Endothelial cell of umbilical vein (primary cell): ENCODE measurements around the gene SAMSN1. TPM values are rescaled to one million over a fixed set of nuclear protein-coding genes. Genes with fewer than 3 reads are reported as not detected.

Experiments
- BruUV-seq: library from RNA; stranded (reverse); fragments of 400-500 nt; replicated peaks from 2 replicates; lab custom pipeline; 2021; lab: Mats Ljungman, UMichigan
- CTCF ChIA-PET: fragments of 300-600, 350-600 bp; sonication (Branson Sonifier 250); formaldehyde crosslinking; loops from one replicate; lab custom pipeline; 2021; ENCODE audit warnings: antibody characterized with exemption, inconsistent platforms; lab: Charles Lee
- POLR2A ChIA-PET: fragments of 300-600, 350-600 bp; sonication (Branson Sonifier 250); formaldehyde crosslinking; loops from one replicate; lab custom pipeline; 2021; ENCODE audit warnings: antibody characterized with exemption, inconsistent platforms; lab: Charles Lee
- DNase-seq: peaks from one replicate; pipeline ENCODE4 v3.0.0-alpha.2; 2011; ENCODE audit warnings: low read depth, low spot score
- FAIRE-seq: peaks from 2 replicates; lab custom pipeline; 2011; peaks lifted over from hg19 to GRCh38; lab: Jason Lieb, UNC
- H2AFZ ChIP-seq: 2 replicates; pipeline ENCODE4 v1.6.0; 2012; ENCODE audit warnings: low read depth, low read length, control low read depth, inconsistent platforms
- H3K27ac ChIP-seq: 2 replicates; pipeline ENCODE4 v1.5.1; 2011; ENCODE audit warnings: low read depth, mild to moderate bottlenecking, control low read depth, low read length, moderate library complexity; ENCODE audit not compliant: insufficient read depth
- H3K27me3 ChIP-seq, 2 experiments: 2 replicates each; pipeline versions ENCODE4 v1.6.0 to v1.6.1; 2011; ENCODE audit warnings: low read length in 2 of 2, mixed read lengths in 1 of 2; ENCODE audit not compliant: control insufficient read depth in 2 of 2, insufficient read depth in 2 of 2
- H3K36me3 ChIP-seq, 2 experiments: 2 replicates in 1 of 2; 3 replicates in 1 of 2; pipeline ENCODE4 v1.5.1; 2011; ENCODE audit warnings: low read length in 2 of 2, mild to moderate bottlenecking in 1 of 2, moderate library complexity in 1 of 2; ENCODE audit not compliant: control insufficient read depth in 2 of 2, insufficient read depth in 2 of 2; ENCODE audit errors: extremely low read depth in 1 of 2
- H3K4me1 ChIP-seq: 3 replicates; pipeline ENCODE4 v1.5.1; 2011; ENCODE audit warnings: mild to moderate bottlenecking, low read length; ENCODE audit not compliant: control insufficient read depth, insufficient read depth; ENCODE audit errors: extremely low read depth
- H3K4me2 ChIP-seq: 2 replicates; pipeline ENCODE4 v1.6.1; 2011; ENCODE audit warnings: low read length, control low read depth, mixed read lengths; ENCODE audit not compliant: insufficient read depth
- H3K4me3 ChIP-seq, 3 experiments: fragments of 200-600 bp in 1 of 3; sonication (generic), shearing (Covaris generic) in 1 of 3; replicated peaks in 1 of 3; 2 replicates each; pipeline ENCODE4 v1.5.1; 2011 to 2016; ENCODE audit warnings: control low read depth in 3 of 3, low read length in 3 of 3, mild to moderate bottlenecking in 2 of 3, inconsistent platforms in 1 of 3, low read depth in 1 of 3, moderate library complexity in 1 of 3; ENCODE audit not compliant: insufficient read depth in 1 of 3
- H3K79me2 ChIP-seq: 2 replicates; pipeline ENCODE4 v1.6.0; 2012; ENCODE audit warnings: low read length, inconsistent platforms; ENCODE audit not compliant: control insufficient read depth, insufficient read depth
- H3K9ac ChIP-seq: replicated peaks from 2 replicates; pipeline ENCODE3; 2011; ENCODE audit warnings: low read length, control low read depth; ENCODE audit not compliant: insufficient read depth; ENCODE audit errors: extremely low read depth
- H3K9me1 ChIP-seq: replicated peaks from 3 replicates; pipeline ENCODE4 v1.6.0; 2011; ENCODE audit warnings: mild to moderate bottlenecking, low read length; ENCODE audit not compliant: control insufficient read depth, insufficient read depth; ENCODE audit errors: extremely low read depth
- H3K9me3 ChIP-seq: replicated peaks from 2 replicates; pipeline ENCODE4 v1.5.1; 2012; ENCODE audit warnings: low read length, inconsistent platforms; ENCODE audit not compliant: control insufficient read depth, insufficient read depth
- H4K20me1 ChIP-seq: replicated peaks from 2 replicates; pipeline ENCODE3; 2011; ENCODE audit warnings: mild to moderate bottlenecking, low read length; ENCODE audit not compliant: control insufficient read depth, insufficient read depth; ENCODE audit errors: extremely low read depth
- EZH2 ChIP-seq: IDR thresholded peaks from 2 replicates; pipeline ENCODE4 v1.6.1; 2012; ENCODE audit warnings: borderline replicate concordance, low read depth, mild to moderate bottlenecking, moderate library complexity, low read length, inconsistent platforms; ENCODE audit not compliant: severe bottlenecking
- FOS ChIP-seq: IDR thresholded peaks from 2 replicates; pipeline ENCODE4 v1.6.1; 2011; ENCODE audit warnings: mild to moderate bottlenecking, low read length, moderate library complexity, borderline replicate concordance; ENCODE audit not compliant: insufficient read depth
- GATA2 ChIP-seq: IDR thresholded peaks from 2 replicates; pipeline ENCODE4 v1.7.0; 2011; ENCODE audit warnings: low read depth, mild to moderate bottlenecking, moderate library complexity, mixed read lengths, low read length; ENCODE audit not compliant: insufficient read length, insufficient read depth
- JUN ChIP-seq: IDR thresholded peaks from 2 replicates; pipeline ENCODE4 v1.6.1; 2011; ENCODE audit warnings: borderline replicate concordance, low read depth; ENCODE audit not compliant: insufficient read length, insufficient read depth
- MAX ChIP-seq: IDR thresholded peaks from 2 replicates; pipeline ENCODE4 v1.6.1; 2011; ENCODE audit not compliant: insufficient read depth, insufficient read length
- MYC ChIP-seq: IDR thresholded peaks from one replicate; pipeline ENCODE4 v1.6.1; 2011; ENCODE audit warnings: mild to moderate bottlenecking, low read depth, low read length
- POLR2A ChIP-seq: IDR thresholded peaks from 2 replicates; pipeline ENCODE4 v1.6.1; 2012; ENCODE audit warnings: low read depth, mild to moderate bottlenecking, control low read depth, low read length
- POLR2AphosphoS5 ChIP-seq: IDR thresholded peaks from 2 replicates; pipeline ENCODE4 v1.6.1; 2012; ENCODE audit warnings: low read depth, mild to moderate bottlenecking, control low read depth, low read length, moderate library complexity; ENCODE audit not compliant: insufficient read depth
- dilution Hi-C: fragments of 300-500 bp; cut with MboI; formaldehyde crosslinking; loops from one replicate; pipeline ENCODE4 v1.15.0; 2019; ENCODE audit warnings: low sequenced_read_pairs; ENCODE audit not compliant: extremely low pct_ligation_motif_present
- intact Hi-C: fragments of 100-400 bp; cut with micrococcal nuclease; formaldehyde crosslinking; loops from one replicate; pipeline ENCODE4 v1.10.0; 2022
- polyA plus RNA-seq, 4 experiments: library from polyadenylated mRNA; depleted of rRNA in 3 of 4; stranded (reverse) in 3 of 4; unstranded in 1 of 4; fragments of >200 nt; gene quantifications; 2 replicates each; pipeline versions ENCODE4 v1.2.1 to v1.2.3, GENCODE V29; 2011 to 2012; ENCODE audit warnings: missing spikeins in 1 of 4
- total RNA-seq: library from RNA; stranded (reverse); gene quantifications from 2 replicates; pipeline ENCODE4 v1.2.3, GENCODE V29; 2021
- TF ChIP-seq, protein P1 (sequence below), 2 donors: IDR thresholded peaks; 1 replicate in 1 of 2; 2 replicates in 1 of 2; pipeline ENCODE4 v1.5.1; 2011; ENCODE audit warnings: low read length in 2 of 2, mild to moderate bottlenecking in 2 of 2, moderate library complexity in 2 of 2, control low read depth in 1 of 2, inconsistent platforms in 1 of 2, low read depth in 1 of 2; ENCODE audit not compliant: insufficient read depth in 1 of 2; ENCODE audit errors: extremely low read depth in 1 of 2

SAMSN1 gene
- total and polyA plus RNA-seq, 2 donors (not counting 3 experiments of a cell fraction or from before 2014, with no cell fraction given), result 2.5 to 5.3 TPM

DNA sequence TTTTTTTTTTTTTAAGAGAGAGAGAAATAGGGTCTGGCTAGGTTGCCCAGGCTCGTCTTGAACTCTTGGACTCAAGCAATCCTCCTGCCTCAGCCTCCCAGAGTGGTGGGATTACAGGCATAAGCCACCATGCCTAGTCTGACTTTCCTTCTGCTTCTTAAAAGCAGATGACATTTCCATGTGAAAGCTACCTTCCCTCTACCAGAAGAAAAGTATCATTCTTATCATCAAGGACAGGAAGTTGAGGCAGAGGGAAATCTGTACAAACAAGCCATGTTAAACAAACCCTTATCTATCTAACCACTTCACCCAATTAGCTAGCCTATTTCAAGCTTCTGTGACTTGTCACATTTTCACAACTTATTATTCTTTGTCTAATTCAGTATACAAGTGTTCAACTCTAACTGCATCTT lies 54.8 kb downstream of the SAMSN1 start:
- DNase-seq (no peak), FAIRE-seq (no peak)
- ChIA-PET POLR2A (no interaction called here), CTCF (no interaction called here)
- Histone ChIP-seq H3K9me1 (no peaks in the 10 kb centered on the region), H2AFZ (no peak overlapping the region), H3K4me1 (no peaks in the 10 kb centered on the region), H3K27me3 (no peaks in the 10 kb centered on the region), H3K36me3 (no peaks in the 10 kb centered on the region), H3K9ac (no peak overlapping the region), H4K20me1 (no peaks in the 10 kb centered on the region), H3K27ac (no peak overlapping the region), H3K4me2 (no peak overlapping the region), H3K4me3 (no peak overlapping the region), H3K9me3 (no peaks in the 10 kb centered on the region), H3K79me2 (no peaks in the 10 kb centered on the region)
- TF ChIP-seq JUN, result no peak
- no peak for TF ChIP-seq POLR2AphosphoS5
- no peak for TF ChIP-seq EZH2
- no peak for TF ChIP-seq GATA2
- TF ChIP-seq POLR2A, result no peak
- no peak for TF ChIP-seq MAX
- TF ChIP-seq FOS, result no peak
- TF ChIP-seq, protein P1, sequence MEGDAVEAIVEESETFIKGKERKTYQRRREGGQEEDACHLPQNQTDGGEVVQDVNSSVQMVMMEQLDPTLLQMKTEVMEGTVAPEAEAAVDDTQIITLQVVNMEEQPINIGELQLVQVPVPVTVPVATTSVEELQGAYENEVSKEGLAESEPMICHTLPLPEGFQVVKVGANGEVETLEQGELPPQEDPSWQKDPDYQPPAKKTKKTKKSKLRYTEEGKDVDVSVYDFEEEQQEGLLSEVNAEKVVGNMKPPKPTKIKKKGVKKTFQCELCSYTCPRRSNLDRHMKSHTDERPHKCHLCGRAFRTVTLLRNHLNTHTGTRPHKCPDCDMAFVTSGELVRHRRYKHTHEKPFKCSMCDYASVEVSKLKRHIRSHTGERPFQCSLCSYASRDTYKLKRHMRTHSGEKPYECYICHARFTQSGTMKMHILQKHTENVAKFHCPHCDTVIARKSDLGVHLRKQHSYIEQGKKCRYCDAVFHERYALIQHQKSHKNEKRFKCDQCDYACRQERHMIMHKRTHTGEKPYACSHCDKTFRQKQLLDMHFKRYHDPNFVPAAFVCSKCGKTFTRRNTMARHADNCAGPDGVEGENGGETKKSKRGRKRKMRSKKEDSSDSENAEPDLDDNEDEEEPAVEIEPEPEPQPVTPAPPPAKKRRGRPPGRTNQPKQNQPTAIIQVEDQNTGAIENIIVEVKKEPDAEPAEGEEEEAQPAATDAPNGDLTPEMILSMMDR (IDR thresholded peaks at IDR 0.05; ENCODE audit: extremely low read depth in 1 of 2, insufficient read depth in 1 of 2, low read depth in 1 of 2, low read length in 2 of 2), result no peak
- no peak for TF ChIP-seq MYC
- intact Hi-C loops (no loop called here), dilution Hi-C loops (no loop called here)
- BruUV-seq, result no TSS peak
